Measurements from ENCODE around the gene TNS1. TPM values are rescaled to one million over a fixed set of nuclear protein-coding genes. Genes with fewer than 3 reads are reported as not detected.

TNS1 gene
- total RNA-seq, 1 experiment from 2014 or later = 3.0 TPM

GRCh38 chr2:217958206-217958883 lies 44.5 kb downstream of the TNS1 start:
- no peak for DNase-seq
- H3K4me3 ChIP-seq = no peak overlapping the region
- H3K36me3 ChIP-seq = no peaks in the 10 kb centered on the region
- no peaks in the 10 kb centered on the region for H3K9me3 ChIP-seq (replicated peaks)
- no peak overlapping the region for H3K27ac ChIP-seq
- H3K27me3 ChIP-seq = no peaks in the 10 kb centered on the region
- 0 out of 2 replicates have a peak, but pooled peaks cover 2% of the 10 kb centered on the region for H3K4me1 ChIP-seq

- Histone ChIP-seq H3K27me3 (no peaks in the 10 kb centered on the region), H3K27ac (no peak overlapping the region), H3K4me1 (0 out of 2 replicates have a peak, but pooled peaks cover 2% of the 10 kb centered on the region), H3K4me3 (no peak overlapping the region), H3K36me3 (no peaks in the 10 kb centered on the region), H3K9me3 (replicated peaks) (no peaks in the 10 kb centered on the region)
- DNase-seq = no peak
Observed at GRCh38 chr2:217956586-217957457, 46.0 kb downstream of the TNS1 start.

- DNase-seq = no peak
- 0 out of 2 replicates have a peak, but pooled peaks cover 2% of the 10 kb centered on the region for H3K4me1 ChIP-seq
- no peaks in the 10 kb centered on the region for H3K36me3 ChIP-seq
Observed at GRCh38 chr2:217955881-217956493, 46.8 kb downstream of the TNS1 start.

GRCh38 chr2:217954971-217955740 lies 47.6 kb downstream of the TNS1 start:
- Histone ChIP-seq H3K4me1 (0 out of 2 replicates have a peak, but pooled peaks cover 2% of the 10 kb centered on the region), H3K27ac (no peak overlapping the region), H3K27me3 (peaks cover 2% of the 10 kb centered on the region), H3K9me3 (replicated peaks) (no peaks in the 10 kb centered on the region), H3K36me3 (no peaks in the 10 kb centered on the region), H3K4me3 (no peak overlapping the region)
- DNase-seq = no peak

More at GRCh38 chr2:217955881-217956493, 46.8 kb downstream of the TNS1 start:
- Histone ChIP-seq H3K27ac (no peak overlapping the region), H3K9me3 (replicated peaks) (no peaks in the 10 kb centered on the region), H3K27me3 (no peaks in the 10 kb centered on the region), H3K4me3 (no peak overlapping the region)

- Histone ChIP-seq H3K4me3 (no peak overlapping the region), H3K27me3 (peaks cover 7% of the 10 kb centered on the region), H3K9me3 (replicated peaks) (no peaks in the 10 kb centered on the region), H3K27ac (no peak overlapping the region), H3K4me1 (no peaks in the 10 kb centered on the region), H3K36me3 (no peaks in the 10 kb centered on the region)
- no peak for DNase-seq
Observed at GRCh38 chr2:217954469-217954868, 48.3 kb downstream of the TNS1 start.

- Histone ChIP-seq H3K4me1 (no peaks in the 10 kb centered on the region), H3K36me3 (no peaks in the 10 kb centered on the region), H3K27me3 (peaks cover 7% of the 10 kb centered on the region), H3K9me3 (replicated peaks) (no peaks in the 10 kb centered on the region), H3K4me3 (no peak overlapping the region), H3K27ac (no peak overlapping the region)
- DNase-seq = no peak
Observed at GRCh38 chr2:217954051-217954450, 48.7 kb downstream of the TNS1 start.

GRCh38 chr2:217953531-217953932 lies 49.3 kb downstream of the TNS1 start:
- H3K4me1 ChIP-seq = no peaks in the 10 kb centered on the region
- H3K36me3 ChIP-seq = no peaks in the 10 kb centered on the region
- no peak overlapping the region for H3K27ac ChIP-seq
- no peak overlapping the region for H3K4me3 ChIP-seq
- peaks cover 7% of the 10 kb centered on the region for H3K27me3 ChIP-seq
- no peak for DNase-seq
- no peaks in the 10 kb centered on the region for H3K9me3 ChIP-seq (replicated peaks)

GRCh38 chr2:217953011-217953481 lies 49.7 kb downstream of the TNS1 start:
- DNase-seq = no peak
- H3K9me3 ChIP-seq (replicated peaks) = no peaks in the 10 kb centered on the region
- H3K4me1 ChIP-seq = no peaks in the 10 kb centered on the region
- no peak overlapping the region for H3K27ac ChIP-seq
- no peak overlapping the region for H3K4me3 ChIP-seq
- peaks cover 10% of the 10 kb centered on the region for H3K27me3 ChIP-seq
- no peaks in the 10 kb centered on the region for H3K36me3 ChIP-seq

- no peak overlapping the region for H3K27ac ChIP-seq
- no peaks in the 10 kb centered on the region for H3K4me1 ChIP-seq
- no peaks in the 10 kb centered on the region for H3K9me3 ChIP-seq (replicated peaks)
- no peak overlapping the region for H3K4me3 ChIP-seq
- no peaks in the 10 kb centered on the region for H3K36me3 ChIP-seq
- DNase-seq = no peak
- peaks cover 16% of the 10 kb centered on the region for H3K27me3 ChIP-seq
Observed at GRCh38 chr2:217952409-217952808, 50.4 kb downstream of the TNS1 start.

- Histone ChIP-seq H3K27me3 (peaks cover 17% of the 10 kb centered on the region), H3K4me3 (no peak overlapping the region), H3K27ac (no peak overlapping the region), H3K9me3 (replicated peaks) (no peaks in the 10 kb centered on the region), H3K4me1 (no peaks in the 10 kb centered on the region), H3K36me3 (no peaks in the 10 kb centered on the region)
- no peak for DNase-seq
Observed at GRCh38 chr2:217951521-217952247, 51.1 kb downstream of the TNS1 start.

- Histone ChIP-seq H3K4me3 (no peak overlapping the region), H3K27ac (no peak overlapping the region), H3K27me3 (peaks cover 21% of the 10 kb centered on the region), H3K4me1 (no peaks in the 10 kb centered on the region), H3K36me3 (no peaks in the 10 kb centered on the region), H3K9me3 (replicated peaks) (no peaks in the 10 kb centered on the region)
- no peak for DNase-seq
Observed at GRCh38 chr2:217951091-217951490, 51.7 kb downstream of the TNS1 start.

- no peak for DNase-seq
- Histone ChIP-seq H3K36me3 (no peaks in the 10 kb centered on the region), H3K4me3 (no peak overlapping the region), H3K27ac (no peak overlapping the region), H3K4me1 (no peaks in the 10 kb centered on the region), H3K27me3 (peaks cover 21% of the 10 kb centered on the region), H3K9me3 (replicated peaks) (no peaks in the 10 kb centered on the region)
Observed at GRCh38 chr2:217950401-217950871, 52.4 kb downstream of the TNS1 start.

GRCh38 chr2:217949447-217949846 lies 53.3 kb downstream of the TNS1 start:
- DNase-seq = no peak
- no peaks in the 10 kb centered on the region for H3K9me3 ChIP-seq (replicated peaks)
- peaks cover 21% of the 10 kb centered on the region for H3K27me3 ChIP-seq
- H3K4me1 ChIP-seq = no peaks in the 10 kb centered on the region
- no peak overlapping the region for H3K27ac ChIP-seq
- H3K4me3 ChIP-seq = no peak overlapping the region
- H3K36me3 ChIP-seq = no peaks in the 10 kb centered on the region

- no peaks in the 10 kb centered on the region for H3K4me1 ChIP-seq
- no peak overlapping the region for H3K27ac ChIP-seq
- H3K36me3 ChIP-seq = no peaks in the 10 kb centered on the region
- H3K9me3 ChIP-seq (replicated peaks) = no peaks in the 10 kb centered on the region
- peaks cover 21% of the 10 kb centered on the region for H3K27me3 ChIP-seq
- no peak overlapping the region for H3K4me3 ChIP-seq
- no peak for DNase-seq
Observed at GRCh38 chr2:217948897-217949296, 53.9 kb downstream of the TNS1 start.
